Spleen (tissue), 11 donors: ENCODE results near the gene CLDN24. TPM values are rescaled to one million over a fixed set of nuclear protein-coding genes. Genes with fewer than 3 reads are reported as not detected.
"Not testable (repeated sequence)": the region's sequence is repeated elsewhere in the genome, so short reads cannot be mapped to it uniquely, and the experiment has no call there.

ENCODE experiments used
- DNase-seq: peaks from one replicate; pipeline ENCODE4 v3.0.0-alpha.2; 2020
- H3K27ac ChIP-seq, 8 donors: fragments of 200-600 bp; sonication (generic) in 7 of 8; 1 replicate in 4 of 8; 2 replicates in 4 of 8; pipeline versions ENCODE4 v1.5.0 to v1.8.0; 2016 to 2021; ENCODE audit warnings: inconsistent platforms in 4 of 8, mild to moderate bottlenecking in 4 of 8, moderate library complexity in 1 of 8
- H3K27me3 ChIP-seq, 7 donors: fragments of 200-600 bp; sonication (generic) in 6 of 7; replicated peaks in 1 of 7; 1 replicate in 4 of 7; 2 replicates in 3 of 7; pipeline versions ENCODE4 v1.5.0 to v1.8.0; 2016 to 2021; ENCODE audit warnings: inconsistent platforms in 3 of 7, mild to moderate bottlenecking in 1 of 7
- H3K36me3 ChIP-seq, 6 donors: fragments of 200-600 bp; sonication (generic) in 5 of 6; 1 replicate in 4 of 6; 2 replicates in 2 of 6; pipeline versions ENCODE4 v1.5.0 to v1.8.0; 2016 to 2021; ENCODE audit warnings: inconsistent platforms in 2 of 6
- H3K4me1 ChIP-seq, 6 donors: fragments of 200-600 bp; sonication (generic) in 5 of 6; 1 replicate in 3 of 6; 2 replicates in 3 of 6; pipeline versions ENCODE4 v1.5.0 to v1.8.0; 2016 to 2021; ENCODE audit warnings: inconsistent platforms in 3 of 6
- H3K4me3 ChIP-seq, 8 donors: fragments of 200-600 bp; sonication (generic) in 7 of 8; 1 replicate in 4 of 8; 2 replicates in 4 of 8; pipeline versions ENCODE4 v1.5.0 to v1.8.0; 2016 to 2021; ENCODE audit warnings: inconsistent platforms in 4 of 8, mild to moderate bottlenecking in 4 of 8, moderate library complexity in 2 of 8
- H3K9me3 ChIP-seq, 8 donors: fragments of 200-600 bp; sonication (generic) in 7 of 8; 1 replicate in 4 of 8; 2 replicates in 4 of 8; pipeline versions ENCODE4 v1.5.0 to v1.8.0; 2016 to 2021; ENCODE audit warnings: inconsistent platforms in 4 of 8
- POLR2A ChIP-seq, 3 donors: fragments of 450-650 bp; IDR thresholded peaks; one replicate each; pipeline ENCODE4 v1.5.1; 2017; ENCODE audit warnings: antibody characterized with exemption in 3 of 3, mild to moderate bottlenecking in 1 of 3
- POLR2AphosphoS5 ChIP-seq, 3 donors: sonication (generic); formaldehyde crosslinking; IDR thresholded peaks; one replicate each; pipeline ENCODE4 v1.5.1; 2017; ENCODE audit warnings: antibody characterized with exemption in 3 of 3
- WGBS, 5 donors: extraction: QIAGEN DNeasy Blood & Tissue Kit in 3 of 5; methylation state at CpG; one replicate each; pipeline versions ENCODE4 v1.1.5 to v1.1.7; 2013 to 2018; 5-methylcytosine and 5-hydroxymethylcytosine counted together
- intact Hi-C: fragments of 100-400 bp; cut with DNase I; formaldehyde crosslinking; loops from one replicate; pipeline ENCODE4 v1.15.0; 2023; ENCODE audit warnings: low total_unique reads
- polyA plus RNA-seq, 3 donors: library from polyadenylated mRNA; stranded (reverse); fragments of 200-250 nt; gene quantifications; one replicate each; pipeline ENCODE4 v1.2.1, GENCODE V29; 2013
- total RNA-seq, 7 donors: library from RNA; depleted of rRNA in 3 of 7; stranded (reverse); fragments of >200 nt in 3 of 7; fragmentation: NEBNext Ultra II Directional in 4 of 7; extraction: Animal tissue kit (Norgen Biotek cat#: 25700) in 4 of 7; gene quantifications; one replicate each; pipeline versions ENCODE4 v1.1.0 to v1.2.1, GENCODE V29; 2016 to 2021
- TF ChIP-seq, protein P1 (sequence below), 11 experiments: fragments of 200-600 bp in 7 of 11; fragments of 450-650 bp in 4 of 11; sonication (generic) in 4 of 11; IDR thresholded peaks in 8 of 11; conservative IDR thresholded peaks in 3 of 11; 1 replicate in 7 of 11; 2 replicates in 4 of 11; pipeline versions ENCODE4 v1.4.0 to v1.8.0; 2016 to 2021; ENCODE audit warnings: antibody characterized with exemption in 11 of 11, inconsistent platforms in 4 of 11, mild to moderate bottlenecking in 1 of 11
- donor health status: healthy with polysubstance abuse.
- donor health status: DM: no; HTN: no; CAD: no; lungs with moderate emphysema.
- donor health status: DM: no; HTN: no; CAD: no.
- donor health status: Bipolar disorder and iron deficiency.
- donor health status: healthy.
- donor health status: DM: no; HTN: no; CAD: no.
- donor health status: DM: yes; HTN: yes; CAD: no.

The CLDN24 gene
- total and polyA plus RNA-seq, 10 donors = not detected

DNA sequence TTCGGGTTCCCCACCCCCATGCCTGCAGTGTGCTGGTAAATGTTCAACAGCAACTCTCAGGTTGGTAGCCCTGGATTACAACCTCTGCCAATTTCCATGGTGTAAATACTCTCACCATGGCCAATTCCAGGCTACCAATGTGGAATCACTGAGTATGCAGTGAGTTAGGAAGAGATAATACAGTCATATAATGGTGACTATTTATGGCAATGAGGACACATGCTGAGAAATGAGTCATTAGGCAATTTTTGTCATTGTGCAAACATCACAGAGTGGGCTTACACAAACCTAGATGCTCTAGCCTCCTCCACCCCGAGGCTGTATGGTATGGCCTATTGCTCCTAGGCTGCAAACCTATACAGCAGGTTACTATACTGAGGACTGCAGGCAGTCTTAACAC is 4.6 kb upstream of the CLDN24 start:
- intact Hi-C loops = no loop called here
- TF ChIP-seq, protein P1, sequence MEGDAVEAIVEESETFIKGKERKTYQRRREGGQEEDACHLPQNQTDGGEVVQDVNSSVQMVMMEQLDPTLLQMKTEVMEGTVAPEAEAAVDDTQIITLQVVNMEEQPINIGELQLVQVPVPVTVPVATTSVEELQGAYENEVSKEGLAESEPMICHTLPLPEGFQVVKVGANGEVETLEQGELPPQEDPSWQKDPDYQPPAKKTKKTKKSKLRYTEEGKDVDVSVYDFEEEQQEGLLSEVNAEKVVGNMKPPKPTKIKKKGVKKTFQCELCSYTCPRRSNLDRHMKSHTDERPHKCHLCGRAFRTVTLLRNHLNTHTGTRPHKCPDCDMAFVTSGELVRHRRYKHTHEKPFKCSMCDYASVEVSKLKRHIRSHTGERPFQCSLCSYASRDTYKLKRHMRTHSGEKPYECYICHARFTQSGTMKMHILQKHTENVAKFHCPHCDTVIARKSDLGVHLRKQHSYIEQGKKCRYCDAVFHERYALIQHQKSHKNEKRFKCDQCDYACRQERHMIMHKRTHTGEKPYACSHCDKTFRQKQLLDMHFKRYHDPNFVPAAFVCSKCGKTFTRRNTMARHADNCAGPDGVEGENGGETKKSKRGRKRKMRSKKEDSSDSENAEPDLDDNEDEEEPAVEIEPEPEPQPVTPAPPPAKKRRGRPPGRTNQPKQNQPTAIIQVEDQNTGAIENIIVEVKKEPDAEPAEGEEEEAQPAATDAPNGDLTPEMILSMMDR (IDR thresholded peaks at IDR 0.05 in 8 of 11, conservative IDR thresholded peaks at IDR 0.05 in 3 of 11) = no peak
- no peak for TF ChIP-seq POLR2A (IDR thresholded peaks at IDR 0.05)
- no peak for TF ChIP-seq POLR2AphosphoS5 (IDR thresholded peaks at IDR 0.05)
- Histone ChIP-seq H3K27ac (no peak overlapping the region), H3K4me3 (no peak overlapping the region), H3K4me1 (no peaks in the 10 kb centered on the region), H3K9me3 (peaks cover 0 to 12% (median 0%) of the 10 kb centered on the region in 8 donors), H3K36me3 (no peaks in the 10 kb centered on the region), H3K27me3 (no peaks in the 10 kb centered on the region)
- DNase-seq = no peak
- 37 to 82% (median 75%) methylated on average over 2 of the region's 2 CpGs for WGBS, 5 donors

DNA sequence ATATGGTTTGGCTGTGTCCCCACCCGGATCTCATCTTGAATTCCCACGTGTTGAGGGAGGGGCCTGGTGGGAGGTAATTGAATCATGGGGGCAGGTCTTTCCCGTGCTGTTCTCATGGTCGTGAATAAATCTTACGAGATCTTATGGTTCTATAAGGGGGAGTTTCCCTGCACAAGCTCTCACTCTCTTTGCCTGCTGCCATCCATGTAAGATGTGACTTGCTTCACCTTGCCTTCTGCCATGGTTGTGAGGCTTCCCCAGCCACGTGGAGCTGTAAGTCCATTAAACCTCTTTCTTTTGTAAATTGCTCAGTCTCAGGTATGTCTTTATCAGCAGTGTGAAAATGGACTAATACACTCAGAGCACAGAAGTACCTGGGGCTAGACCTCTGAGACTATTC is 4.2 kb upstream of the CLDN24 start:
- H3K27me3 ChIP-seq, H3K4me1 ChIP-seq, H3K27ac ChIP-seq, H3K36me3 ChIP-seq, intact Hi-C loops, H3K4me3 ChIP-seq: not testable (repeated sequence)
- DNase-seq = peak; percentile 23
- peaks cover 0 to 12% (median 0%) of the 10 kb centered on the region in 8 donors for H3K9me3 ChIP-seq
- WGBS, 5 donors = 85 to 90% (median 89%) methylated on average over 6 of the region's 6 CpGs

DNA sequence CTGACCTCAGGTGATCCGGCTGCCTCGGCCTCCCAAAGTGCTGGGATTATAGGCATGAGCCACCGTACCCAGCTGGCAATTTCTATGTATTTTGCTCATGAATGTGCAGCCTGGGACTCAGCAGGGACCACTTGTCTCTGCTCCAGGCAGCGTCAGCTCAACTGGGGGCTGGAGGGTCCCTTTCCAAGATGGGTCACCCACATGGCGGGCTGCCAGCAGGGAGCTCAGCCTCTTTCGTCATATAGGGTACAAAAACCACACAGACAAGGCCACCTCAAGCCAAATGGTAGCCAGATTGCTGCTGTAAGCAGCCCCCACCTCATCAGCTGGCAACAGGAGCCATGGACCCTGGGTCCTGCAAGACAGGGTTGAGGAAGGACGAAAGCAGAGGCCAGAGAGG is 2.4 kb upstream of the CLDN24 start:
- Histone ChIP-seq H3K36me3 (no peaks in the 10 kb centered on the region), H3K27ac (no peak overlapping the region), H3K27me3 (no peaks in the 10 kb centered on the region), H3K9me3 (peaks cover 0 to 12% (median 0%) of the 10 kb centered on the region in 8 donors), H3K4me3 (no peak overlapping the region), H3K4me1 (no peaks in the 10 kb centered on the region)
- WGBS, 5 donors = 61 to 90% (median 89%) methylated on average over 2 to 7 of the region's 7 CpGs
- TF ChIP-seq POLR2AphosphoS5 (IDR thresholded peaks at IDR 0.05) (no peak), POLR2A (IDR thresholded peaks at IDR 0.05) (no peak)
- TF ChIP-seq, protein P1 (IDR thresholded peaks at IDR 0.05 in 8 of 11, conservative IDR thresholded peaks at IDR 0.05 in 3 of 11) = no peak
- intact Hi-C loops = no loop called here
- DNase-seq = no peak

DNA sequence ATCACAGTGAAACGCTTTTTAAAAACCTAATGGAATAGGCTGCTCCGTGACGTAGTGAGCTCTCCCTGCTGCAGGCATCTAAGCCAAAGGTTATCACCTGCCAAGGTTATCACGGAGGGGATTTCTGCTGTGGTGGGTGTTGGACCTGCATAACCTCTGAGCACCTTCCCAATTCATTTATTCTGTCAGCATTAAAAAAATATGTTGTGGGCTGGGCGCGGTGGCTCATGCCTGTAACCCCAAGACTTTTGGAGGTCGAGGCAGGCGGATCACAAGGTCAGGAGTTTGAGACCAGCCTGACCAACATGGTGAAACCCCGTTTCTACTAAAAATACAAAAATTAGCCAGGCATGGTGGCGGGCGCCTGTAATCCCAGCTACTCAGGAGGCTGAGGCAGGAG is 1.8 kb upstream of the CLDN24 start:
- H3K36me3 ChIP-seq, H3K4me3 ChIP-seq, DNase-seq, H3K4me1 ChIP-seq, intact Hi-C loops, H3K9me3 ChIP-seq, H3K27me3 ChIP-seq, H3K27ac ChIP-seq: not testable (repeated sequence)
- 83 to 94% (median 91%) methylated on average over 11 of the region's 11 CpGs for WGBS, 5 donors

DNA sequence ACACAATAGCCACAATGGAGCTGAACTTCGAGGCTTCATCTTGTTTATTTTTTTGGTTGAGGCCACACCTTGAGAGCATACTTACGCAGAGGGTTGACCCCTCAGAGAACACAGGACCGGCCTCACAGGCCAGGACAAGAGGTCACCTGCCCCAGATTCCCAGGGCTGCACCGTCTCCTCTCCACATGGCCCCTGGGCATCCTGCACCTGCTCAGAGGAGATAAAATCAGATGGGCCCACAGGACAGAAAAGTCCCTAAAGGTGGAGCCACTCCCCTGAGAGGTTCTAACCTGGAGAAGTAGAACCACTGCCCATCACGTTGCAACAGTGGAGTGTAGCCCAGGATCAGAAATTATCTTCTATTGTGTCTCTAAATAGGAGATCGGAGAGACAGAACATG is 1.1 kb upstream of the CLDN24 start:
- WGBS, 5 donors = 84 to 91% (median 88%) methylated on average over 6 of the region's 6 CpGs
- no peak for DNase-seq
- intact Hi-C loops = no loop called here
- Histone ChIP-seq H3K27ac (no peak overlapping the region), H3K27me3 (no peaks in the 10 kb centered on the region), H3K36me3 (no peaks in the 10 kb centered on the region), H3K4me1 (no peaks in the 10 kb centered on the region), H3K9me3 (peaks cover 0 to 8% (median 0%) of the 10 kb centered on the region in 8 donors), H3K4me3 (no peak overlapping the region)
- TF ChIP-seq, protein P1 (IDR thresholded peaks at IDR 0.05 in 8 of 11, conservative IDR thresholded peaks at IDR 0.05 in 3 of 11) = no peak
- TF ChIP-seq POLR2AphosphoS5 (IDR thresholded peaks at IDR 0.05) (no peak), POLR2A (IDR thresholded peaks at IDR 0.05) (no peak)
